ENCODE data around the gene S100PBP. TPM values are rescaled to one million over a fixed set of nuclear protein-coding genes. Genes with fewer than 3 reads are reported as not detected.

The S100PBP gene
- total and polyA plus RNA-seq, 2 of the 13 experiments (the other 11 are each of a cell fraction or from before 2014, with no cell fraction given), result 20.4 to 26.1 TPM

DNA sequence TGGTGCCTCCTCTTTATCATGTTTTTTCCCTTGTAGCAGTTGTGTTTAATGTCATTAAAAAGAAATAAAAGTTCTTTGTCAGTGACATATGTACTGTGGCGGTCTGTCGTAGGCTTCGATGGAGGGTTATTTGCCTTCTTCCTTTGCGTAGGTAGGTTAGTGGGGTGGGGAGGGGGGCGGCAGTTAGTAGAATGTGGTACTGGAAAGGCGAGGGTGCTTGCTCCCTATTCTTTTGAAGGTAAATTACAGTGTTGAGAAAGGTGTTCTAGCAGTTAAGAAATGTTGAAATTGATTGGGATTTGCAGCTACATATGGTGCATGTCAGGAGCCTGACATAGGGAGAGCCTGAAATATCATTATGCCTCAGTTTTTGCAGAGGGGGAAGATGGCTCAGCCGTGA is 41.3 kb downstream of the S100PBP start:
- Histone ChIP-seq H2AFZ (ENCODE audit: low read length) (no peak overlapping the region), H3K4me2 (ENCODE audit: low read depth, low read length) (no peak overlapping the region), H4K20me1 (ENCODE audit: insufficient read depth, low read length) (no peaks in the 10 kb centered on the region), H3K4me1 (ENCODE audit: insufficient read depth, low read length) (peaks cover 8% of the 10 kb centered on the region; the same call in 1 of the 2 replicates), H3K9me3 (ENCODE audit: low read length) (no peaks in the 10 kb centered on the region), H3K9ac (ENCODE audit: insufficient read depth, low read depth, low read length) (no peak overlapping the region), H3K27ac (ENCODE audit: extremely low read length, insufficient read depth, low read length) (no peak overlapping the region), H3K27me3 (ENCODE audit: control insufficient read depth in 1 of 2, insufficient read depth in 2 of 2, low read length in 2 of 2) (no peaks in the 10 kb centered on the region), H3K36me3 (replicated peaks in 1 of 2; ENCODE audit: control insufficient read depth in 1 of 2, insufficient read depth in 2 of 2, low read length in 2 of 2) (peaks cover 1 to 31% of the 10 kb centered on the region in 2 experiments; a peak in 3 of 5 replicates), H3K4me3 (replicated peaks in 1 of 3; ENCODE audit: insufficient read depth in 1 of 3, low read depth in 2 of 3, low read length in 3 of 3) (no peak overlapping the region), H3K79me2 (ENCODE audit: insufficient read depth, low read length) (no peaks in the 10 kb centered on the region)
- no peak for TF ChIP-seq ZNF34 (CRISPR knock-in tag; IDR thresholded peaks at IDR 0.05; ENCODE audit: borderline replicate concordance)
- TF ChIP-seq MZF1 (CRISPR knock-in tag; IDR thresholded peaks at IDR 0.05; ENCODE audit: borderline replicate concordance), result no peak
- no peak for TF ChIP-seq RFX3 (CRISPR knock-in tag; IDR thresholded peaks at IDR 0.05)
- no peak for TF ChIP-seq ZNF552 (CRISPR knock-in tag; IDR thresholded peaks at IDR 0.05; ENCODE audit: borderline replicate concordance)
- no peak for TF ChIP-seq ZNF589 (CRISPR knock-in tag; conservative IDR thresholded peaks at IDR 0.05)
- no peak for TF ChIP-seq ZSCAN30 (CRISPR knock-in tag; IDR thresholded peaks at IDR 0.05)
- TF ChIP-seq SRY (CRISPR knock-in tag; IDR thresholded peaks at IDR 0.05), result no peak
- TF ChIP-seq NFE2L1 (CRISPR knock-in tag; IDR thresholded peaks at IDR 0.05; ENCODE audit: borderline replicate concordance), result no peak
- TF ChIP-seq, protein P1, sequence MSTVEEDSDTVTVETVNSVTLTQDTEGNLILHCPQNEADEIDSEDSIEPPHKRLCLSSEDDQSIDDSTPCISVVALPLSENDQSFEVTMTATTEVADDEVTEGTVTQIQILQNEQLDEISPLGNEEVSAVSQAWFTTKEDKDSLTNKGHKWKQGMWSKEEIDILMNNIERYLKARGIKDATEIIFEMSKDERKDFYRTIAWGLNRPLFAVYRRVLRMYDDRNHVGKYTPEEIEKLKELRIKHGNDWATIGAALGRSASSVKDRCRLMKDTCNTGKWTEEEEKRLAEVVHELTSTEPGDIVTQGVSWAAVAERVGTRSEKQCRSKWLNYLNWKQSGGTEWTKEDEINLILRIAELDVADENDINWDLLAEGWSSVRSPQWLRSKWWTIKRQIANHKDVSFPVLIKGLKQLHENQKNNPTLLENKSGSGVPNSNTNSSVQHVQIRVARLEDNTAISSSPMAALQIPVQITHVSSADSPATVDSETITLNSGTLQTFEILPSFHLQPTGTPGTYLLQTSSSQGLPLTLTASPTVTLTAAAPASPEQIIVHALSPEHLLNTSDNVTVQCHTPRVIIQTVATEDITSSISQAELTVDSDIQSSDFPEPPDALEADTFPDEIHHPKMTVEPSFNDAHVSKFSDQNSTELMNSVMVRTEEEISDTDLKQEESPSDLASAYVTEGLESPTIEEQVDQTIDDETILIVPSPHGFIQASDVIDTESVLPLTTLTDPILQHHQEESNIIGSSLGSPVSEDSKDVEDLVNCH (CRISPR knock-in tag; IDR thresholded peaks at IDR 0.05), result no peak
- no peak for TF ChIP-seq ZNF256 (CRISPR knock-in tag; conservative IDR thresholded peaks at IDR 0.05)
- TF ChIP-seq ZNF121 (CRISPR knock-in tag; IDR thresholded peaks at IDR 0.05), result no peak
- no peak for TF ChIP-seq JUND (CRISPR knock-in tag; IDR thresholded peaks at IDR 0.05)
- TF ChIP-seq, protein P2, sequence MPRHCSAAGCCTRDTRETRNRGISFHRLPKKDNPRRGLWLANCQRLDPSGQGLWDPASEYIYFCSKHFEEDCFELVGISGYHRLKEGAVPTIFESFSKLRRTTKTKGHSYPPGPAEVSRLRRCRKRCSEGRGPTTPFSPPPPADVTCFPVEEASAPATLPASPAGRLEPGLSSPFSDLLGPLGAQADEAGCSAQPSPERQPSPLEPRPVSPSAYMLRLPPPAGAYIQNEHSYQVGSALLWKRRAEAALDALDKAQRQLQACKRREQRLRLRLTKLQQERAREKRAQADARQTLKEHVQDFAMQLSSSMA (CRISPR knock-in tag; IDR thresholded peaks at IDR 0.05), result no peak
- TF ChIP-seq, protein P3, sequence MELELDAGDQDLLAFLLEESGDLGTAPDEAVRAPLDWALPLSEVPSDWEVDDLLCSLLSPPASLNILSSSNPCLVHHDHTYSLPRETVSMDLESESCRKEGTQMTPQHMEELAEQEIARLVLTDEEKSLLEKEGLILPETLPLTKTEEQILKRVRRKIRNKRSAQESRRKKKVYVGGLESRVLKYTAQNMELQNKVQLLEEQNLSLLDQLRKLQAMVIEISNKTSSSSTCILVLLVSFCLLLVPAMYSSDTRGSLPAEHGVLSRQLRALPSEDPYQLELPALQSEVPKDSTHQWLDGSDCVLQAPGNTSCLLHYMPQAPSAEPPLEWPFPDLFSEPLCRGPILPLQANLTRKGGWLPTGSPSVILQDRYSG (CRISPR knock-in tag; IDR thresholded peaks at IDR 0.05), result no peak
- no peak for TF ChIP-seq ZNF569 (CRISPR knock-in tag; IDR thresholded peaks at IDR 0.05; ENCODE audit: borderline replicate concordance)
- no peak for TF ChIP-seq ZFP41 (CRISPR knock-in tag; IDR thresholded peaks at IDR 0.05; ENCODE audit: borderline replicate concordance)
- TF ChIP-seq ZNF749 (CRISPR knock-in tag; IDR thresholded peaks at IDR 0.05; ENCODE audit: borderline replicate concordance), result no peak
- TF ChIP-seq, protein P4, sequence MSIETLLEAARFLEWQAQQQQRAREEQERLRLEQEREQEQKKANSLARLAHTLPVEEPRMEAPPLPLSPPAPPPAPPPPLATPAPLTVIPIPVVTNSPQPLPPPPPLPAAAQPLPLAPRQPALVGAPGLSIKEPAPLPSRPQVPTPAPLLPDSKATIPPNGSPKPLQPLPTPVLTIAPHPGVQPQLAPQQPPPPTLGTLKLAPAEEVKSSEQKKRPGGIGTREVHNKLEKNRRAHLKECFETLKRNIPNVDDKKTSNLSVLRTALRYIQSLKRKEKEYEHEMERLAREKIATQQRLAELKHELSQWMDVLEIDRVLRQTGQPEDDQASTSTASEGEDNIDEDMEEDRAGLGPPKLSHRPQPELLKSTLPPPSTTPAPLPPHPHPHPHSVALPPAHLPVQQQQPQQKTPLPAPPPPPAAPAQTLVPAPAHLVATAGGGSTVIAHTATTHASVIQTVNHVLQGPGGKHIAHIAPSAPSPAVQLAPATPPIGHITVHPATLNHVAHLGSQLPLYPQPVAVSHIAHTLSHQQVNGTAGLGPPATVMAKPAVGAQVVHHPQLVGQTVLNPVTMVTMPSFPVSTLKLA (IDR thresholded peaks at IDR 0.05), result no peak
- no peak for TF ChIP-seq EED (CRISPR knock-in tag; IDR thresholded peaks at IDR 0.05)
- no peak for TF ChIP-seq ZNF230 (CRISPR knock-in tag; IDR thresholded peaks at IDR 0.05)
- ATAC-seq (no peak), FAIRE-seq (no peak), DNase-seq (ENCODE audit: low spot score) (no peak)
- BruUV-seq (replicated peaks), result no TSS peak
- intact Hi-C loops (cut with micrococcal nuclease; ENCODE audit: unreplicated experiment) (no loop called here), in situ Hi-C loops (cut with HindIII; ENCODE audit: extremely low pct_ligation_motif_present, low pct_unique_long_range_greater_than_20kb) (no loop called here)
- ChIA-PET POLR2A (no interaction called here), CTCF (ENCODE audit: low intra/inter-chr PET ratio, low total read pairs) (no interaction called here)
- WGBS (ENCODE audit: low lambda C conversion rate), result 96% methylated on average over 7 of the region's 7 CpGs
